Measurements from ENCODE around the gene OR10A4. TPM values are rescaled to one million over a fixed set of nuclear protein-coding genes. Genes with fewer than 3 reads are reported as not detected.

OR10A4 gene
- total and polyA plus RNA-seq, 9 of the 15 experiments (the other 6 are each of a cell fraction or from before 2014, with no cell fraction given) = not detected

- peak; percentile 16; the same call in 1 of the 2 replicates for TF ChIP-seq XRCC5 (IDR thresholded peaks at IDR 0.05; ENCODE audit: low read depth, low read length)
- TF ChIP-seq SRF (CRISPR knock-in tag; IDR thresholded peaks at IDR 0.05) = 0 out of 4 replicates have a peak, but pooled peaks of 1 of the 2 experiments have one; percentile 36
- no peak for TF ChIP-seq ZNF311 (CRISPR knock-in tag; IDR thresholded peaks at IDR 0.05)
- TF ChIP-seq HLTF (IDR thresholded peaks at IDR 0.05) = no peak
- no peak for TF ChIP-seq DACH1 (IDR thresholded peaks at IDR 0.05; ENCODE audit: partially characterized antibody)
- TF ChIP-seq DLX4 (CRISPR knock-in tag; IDR thresholded peaks at IDR 0.05) = no peak
- TF ChIP-seq RBBP5 (IDR thresholded peaks at IDR 0.05; ENCODE audit: borderline replicate concordance, insufficient read depth, low read length, poor library complexity, severe bottlenecking) = peak; percentile 83
- TF ChIP-seq ZBTB9 (CRISPR knock-in tag; IDR thresholded peaks at IDR 0.05) = 0 out of 2 replicates have a peak, but pooled peaks have one; percentile 50
- TF ChIP-seq TEAD1 (CRISPR knock-in tag; IDR thresholded peaks at IDR 0.05) = 0 out of 4 replicates have a peak, but pooled peaks of 1 of the 2 experiments have one; percentile 66
- TF ChIP-seq IFI16 (CRISPR knock-in tag; IDR thresholded peaks at IDR 0.05) = no peak
- TF ChIP-seq CREM (IDR thresholded peaks at IDR 0.05; ENCODE audit: low read depth) = peak; percentile 90
- no peak for TF ChIP-seq WHSC1 (IDR thresholded peaks at IDR 0.05; ENCODE audit: low read length)
- 0 out of 2 replicates have a peak, but pooled peaks have one; percentile 40 for TF ChIP-seq MTA3 (IDR thresholded peaks at IDR 0.05; ENCODE audit: borderline replicate concordance)
- 0 out of 2 replicates have a peak, but pooled peaks have one; percentile 35 for TF ChIP-seq HDAC2 (IDR thresholded peaks at IDR 0.05)
- peak in 1 of 2 experiments; percentile 15; a peak in 1 of 4 replicates for TF ChIP-seq RCOR1 (IDR thresholded peaks at IDR 0.05; ENCODE audit: borderline replicate concordance in 1 of 2, low read depth in 2 of 2, low read length in 2 of 2)
- no peak for TF ChIP-seq HDAC3 (IDR thresholded peaks at IDR 0.05; ENCODE audit: borderline replicate concordance, partially characterized antibody)
- peak; percentile 54; the same call in 1 of the 2 replicates for TF ChIP-seq PML (IDR thresholded peaks at IDR 0.05; ENCODE audit: low read length)
- no peak for TF ChIP-seq ATF1 (CRISPR knock-in tag; IDR thresholded peaks at IDR 0.05)
- TF ChIP-seq ATF1 (tag; IDR thresholded peaks at IDR 0.05) = peak; percentile 87
These were observed 50.0 kb downstream of the OR10A4 start, which contains the start of gene ZNF215 (continued) for GRCh38 chr11:6926208-6927029.
